HG02973 (cell line): ENCODE results near the gene CBL.
"Not testable (repeated sequence)": the region's sequence is repeated elsewhere in the genome, so short reads cannot be mapped to it uniquely, and the experiment has no call there.

Source experiments
- ATAC-seq: cut with Tn5 transposase; IDR thresholded peaks from one replicate; pipeline ENCODE4 v1.9.1; 2021; ENCODE audit warnings: moderate library complexity; ENCODE audit not compliant: unreplicated experiment

The CBL gene

DNA sequence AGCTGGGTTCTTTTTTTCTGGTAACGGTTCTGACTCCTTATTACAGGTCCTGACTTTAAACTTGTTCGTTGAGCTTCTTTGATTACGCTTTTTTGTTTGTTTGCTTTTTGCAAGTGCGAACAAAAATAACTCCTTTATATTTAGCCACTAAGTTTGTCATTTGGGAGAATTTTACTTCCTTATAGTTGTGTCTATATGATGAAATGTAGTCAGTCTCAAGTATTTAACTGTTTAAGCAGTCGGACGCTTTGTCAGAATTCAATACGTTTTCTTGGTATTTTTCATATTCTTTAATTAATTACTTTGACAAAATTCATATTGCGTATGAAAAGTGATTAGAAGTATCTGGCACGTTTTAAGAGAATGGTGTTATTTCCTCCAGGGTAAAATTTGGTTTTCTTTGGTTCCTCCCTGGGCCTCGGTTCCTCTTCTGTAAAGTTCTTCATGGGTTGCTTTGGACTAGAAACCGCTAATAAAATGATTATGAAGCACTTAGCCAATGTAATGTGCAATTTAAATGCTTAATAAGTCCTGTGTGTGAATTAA, 1.3 kb downstream of the CBL start:
- no peak for ATAC-seq

DNA sequence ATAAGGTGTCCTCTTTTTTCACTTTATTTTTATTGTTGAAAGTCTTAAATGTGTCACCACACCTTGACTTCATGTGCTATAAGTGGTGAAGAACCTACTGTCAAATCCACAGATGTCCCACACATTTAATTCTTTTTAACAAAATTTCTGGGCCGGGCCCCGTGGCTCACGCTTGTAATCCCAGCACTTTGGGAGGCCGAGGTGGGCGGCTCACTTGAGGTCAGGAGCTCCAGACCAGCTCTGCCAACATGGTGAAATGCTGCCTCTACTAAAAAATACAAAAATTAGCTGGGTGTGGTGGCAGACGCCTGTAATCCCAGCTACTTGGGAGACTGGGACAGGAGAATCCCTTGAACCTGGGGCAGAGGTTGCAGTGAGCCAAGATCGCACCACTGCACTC, 3.0 kb downstream of the CBL start:
- no peak for ATAC-seq

DNA sequence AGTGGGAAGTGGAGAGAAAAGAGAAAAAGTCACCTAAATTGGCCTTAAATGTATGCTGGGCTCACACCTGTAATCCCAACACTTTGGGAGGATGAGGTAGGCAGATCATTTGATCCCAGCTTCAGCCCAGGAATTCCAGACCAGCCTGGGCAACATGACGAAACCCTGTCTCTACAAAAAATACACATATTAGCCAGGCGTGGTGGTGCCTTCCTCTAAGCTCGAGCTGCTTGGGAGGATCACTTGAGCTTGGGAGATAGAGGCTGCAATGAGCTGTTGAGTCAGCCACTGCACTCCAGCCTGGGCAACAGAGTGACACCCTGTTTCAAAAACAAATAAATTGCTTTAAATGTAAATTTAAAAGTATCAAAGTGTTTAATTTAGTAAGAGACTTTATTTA, 3.9 kb downstream of the CBL start:
- ATAC-seq = no peak

DNA sequence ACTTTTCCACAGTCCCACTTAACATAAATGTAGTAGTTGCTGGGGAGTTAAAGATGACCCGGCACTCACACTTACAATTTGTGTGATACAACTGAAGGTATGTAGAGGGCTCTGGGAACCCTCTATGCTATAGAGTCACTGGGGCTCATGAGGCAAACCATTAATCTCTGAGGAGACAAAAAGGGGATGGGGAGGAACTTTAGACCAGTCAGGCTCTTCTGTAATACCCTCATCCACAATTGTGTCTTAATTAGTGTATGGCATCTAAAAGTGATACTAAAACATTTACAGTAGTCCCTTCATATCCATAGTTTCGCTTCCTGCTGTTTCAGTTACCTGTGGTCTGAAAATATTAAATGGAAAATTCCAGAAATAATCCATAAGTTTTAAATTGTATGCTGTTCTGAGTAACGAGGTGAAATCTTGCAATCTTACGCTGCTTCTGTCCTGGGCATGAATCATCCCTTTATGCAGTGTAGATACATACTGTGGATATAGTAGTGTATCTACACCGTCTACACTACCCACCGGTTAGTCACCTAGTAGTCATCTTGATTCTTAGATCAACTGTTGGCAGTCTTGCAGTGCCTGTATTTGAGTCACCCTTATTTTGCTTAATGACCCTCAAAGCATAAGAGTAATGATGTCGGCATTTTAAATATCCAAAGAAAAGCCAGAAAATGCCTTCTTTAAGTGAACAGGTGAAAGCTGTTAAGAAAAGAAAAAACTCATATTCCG, 12.2 kb downstream of the CBL start:
- ATAC-seq = no peak

DNA sequence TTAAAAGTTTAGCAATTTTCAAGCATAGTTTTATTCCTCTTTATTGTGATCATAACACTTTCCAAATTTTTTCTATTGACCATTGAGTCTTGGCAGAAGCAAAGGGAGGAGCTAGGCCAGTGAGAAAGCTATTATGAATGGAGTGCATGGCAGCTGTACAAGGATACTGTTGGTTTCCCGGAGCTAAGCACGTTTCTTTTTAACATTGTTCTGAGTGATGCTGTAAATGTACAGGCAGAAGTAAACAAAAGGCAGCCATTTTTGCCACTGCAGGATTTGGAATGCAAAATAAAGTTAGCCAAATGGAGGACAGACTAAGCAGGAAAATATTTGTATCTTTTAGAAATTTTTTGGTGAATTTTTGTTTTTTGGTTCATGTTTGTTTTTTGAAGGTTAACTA, 16.2 kb downstream of the CBL start:
- no peak for ATAC-seq

DNA sequence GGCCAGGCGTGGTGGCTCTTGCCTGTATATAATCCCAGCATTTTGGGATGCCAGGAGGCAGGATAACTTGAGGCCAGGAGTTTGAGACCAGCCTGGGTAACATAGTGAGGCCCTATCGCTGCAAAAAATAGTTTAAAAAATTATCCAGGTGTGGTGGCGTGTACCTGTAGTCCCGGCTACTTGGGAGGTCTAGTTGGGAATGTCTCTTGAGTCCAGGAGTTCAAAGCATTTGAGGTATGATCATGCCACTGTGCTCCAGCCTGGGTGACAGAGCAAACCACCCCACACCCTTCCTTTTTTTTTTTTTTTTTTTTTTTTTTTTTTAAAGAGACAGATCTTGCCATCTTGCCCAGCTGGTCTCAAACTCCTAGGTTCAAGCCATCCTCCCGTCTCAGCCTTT, 16.8 kb downstream of the CBL start:
- no peak for ATAC-seq

DNA sequence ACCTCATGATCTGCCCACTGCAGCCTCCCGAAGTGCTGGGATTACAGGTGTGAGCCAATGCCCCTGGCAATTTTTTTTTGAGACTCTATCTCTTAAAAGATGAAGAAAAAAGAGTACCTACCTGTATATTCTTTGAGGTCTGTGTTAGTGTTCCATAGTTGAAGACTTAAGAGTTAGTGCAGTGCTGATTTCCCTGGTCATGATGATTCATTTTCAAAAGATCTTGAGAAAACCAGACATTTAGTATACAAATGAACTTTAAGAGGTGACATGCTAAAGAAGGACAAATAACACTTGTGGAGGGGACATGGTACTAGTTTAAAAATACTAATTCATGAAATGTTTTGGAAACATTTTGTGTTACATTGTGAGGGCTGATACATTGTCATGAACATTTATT, 17.7 kb downstream of the CBL start:
- ATAC-seq = no peak

DNA sequence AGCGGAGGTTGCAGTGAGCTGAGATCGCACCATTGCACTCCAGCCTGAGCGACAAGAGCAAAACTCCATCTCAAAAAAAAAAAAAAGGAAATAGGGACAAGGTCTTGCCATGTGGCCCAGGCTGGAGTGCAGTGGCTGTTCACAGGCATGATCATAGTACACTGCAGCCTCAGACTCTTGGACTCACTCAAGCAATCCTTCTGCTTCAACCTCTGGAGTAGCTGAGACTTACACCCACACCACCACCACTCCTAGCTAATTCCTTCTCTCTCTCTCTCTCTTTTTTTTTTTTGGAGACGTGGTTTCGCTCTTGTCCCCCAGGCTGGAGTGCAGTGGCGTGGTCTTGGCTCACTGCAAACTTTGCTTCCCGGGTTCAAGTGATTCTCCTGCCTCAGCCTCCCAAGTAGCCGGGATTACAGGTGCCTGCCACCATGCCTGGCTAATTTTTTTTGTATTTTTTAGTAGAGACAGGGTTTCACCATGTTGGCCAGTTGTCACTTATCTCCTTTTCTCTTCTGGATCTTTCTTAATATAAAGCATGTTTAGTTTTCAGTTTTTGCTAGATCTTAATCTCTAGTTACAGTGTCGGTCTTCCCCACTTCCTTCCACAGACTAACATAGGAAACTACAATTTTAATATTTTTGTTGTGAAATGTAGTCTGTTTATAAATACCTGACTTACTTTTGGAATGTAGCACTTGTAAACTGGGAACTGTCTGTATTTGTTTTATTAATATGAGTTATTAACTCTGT, 22.6 kb downstream of the CBL start:
- ATAC-seq = not testable (repeated sequence)

DNA sequence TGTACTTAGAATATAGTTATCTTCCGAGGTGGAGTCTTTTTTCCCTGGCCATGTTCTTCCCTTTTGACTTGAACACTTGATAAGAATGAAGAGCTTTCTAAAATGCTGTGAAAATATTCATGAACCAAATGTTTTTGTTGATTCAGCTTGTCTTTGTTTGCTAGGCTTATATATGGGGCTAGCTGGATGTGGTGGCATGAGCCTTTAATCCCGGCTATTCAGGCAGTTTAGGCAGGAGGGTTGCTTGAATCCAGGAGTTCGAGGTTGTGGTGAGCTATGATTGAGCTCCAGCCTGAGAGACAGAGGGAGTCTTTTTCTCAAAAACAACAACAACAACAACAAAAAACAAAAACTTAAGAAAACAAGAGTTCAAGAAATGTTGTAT, 23.1 kb downstream of the CBL start:
- ATAC-seq = no peak

DNA sequence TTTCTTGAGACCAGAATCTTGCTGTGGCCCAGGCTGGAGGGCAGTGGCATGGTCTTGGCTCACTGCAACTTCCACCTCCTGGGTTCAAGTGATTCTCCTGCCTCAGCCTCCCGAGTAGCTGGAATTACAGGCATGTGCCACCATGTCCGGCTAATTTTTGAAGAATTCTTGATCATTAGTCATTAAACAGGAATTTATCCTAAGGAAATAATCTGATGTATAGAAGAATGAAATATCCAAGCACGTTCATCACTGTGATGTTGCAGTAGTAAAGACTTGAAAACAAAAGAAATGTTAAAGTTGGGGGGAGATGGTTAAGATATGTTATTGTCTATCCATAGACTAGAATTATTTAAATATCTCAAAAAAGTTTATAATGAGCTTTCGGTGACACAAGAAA, 23.6 kb downstream of the CBL start:
- no peak for ATAC-seq

DNA sequence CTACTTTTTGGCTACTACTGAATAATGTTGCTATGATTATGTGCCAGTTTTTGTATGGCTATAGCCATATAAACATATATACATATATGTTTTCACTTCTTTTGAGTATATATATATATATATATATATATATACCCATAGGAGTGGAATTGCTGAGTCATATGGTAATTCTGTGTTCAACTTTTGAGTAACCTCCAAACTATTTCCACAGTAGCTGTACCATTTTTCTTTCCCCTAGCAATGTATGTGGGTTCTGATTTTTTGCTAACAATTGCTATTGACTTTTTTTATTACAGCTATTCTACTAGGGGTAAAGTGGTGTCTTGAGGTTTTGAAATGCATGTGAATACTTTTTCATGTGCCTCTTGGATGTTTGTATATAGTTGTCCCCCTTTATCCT, 30.4 kb downstream of the CBL start:
- no peak for ATAC-seq

DNA sequence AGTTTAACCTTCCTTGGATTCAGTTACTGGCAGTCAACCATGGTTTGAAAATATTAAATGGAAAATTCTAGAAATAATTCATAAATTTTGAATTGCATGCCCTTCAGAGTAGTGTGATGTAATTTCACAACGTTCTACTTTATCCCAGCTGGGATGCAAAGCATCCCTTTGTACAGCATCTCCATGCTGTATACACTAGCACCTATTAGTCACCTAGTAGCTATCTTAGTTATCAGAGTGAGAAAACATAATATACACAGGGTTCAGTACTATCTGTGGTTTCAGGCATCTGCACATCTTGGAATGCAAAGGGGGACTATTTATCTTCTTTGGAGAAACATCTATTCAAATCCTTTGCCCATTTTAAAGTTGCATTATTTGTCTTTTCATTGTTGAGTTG, 30.8 kb downstream of the CBL start:
- no peak for ATAC-seq

DNA sequence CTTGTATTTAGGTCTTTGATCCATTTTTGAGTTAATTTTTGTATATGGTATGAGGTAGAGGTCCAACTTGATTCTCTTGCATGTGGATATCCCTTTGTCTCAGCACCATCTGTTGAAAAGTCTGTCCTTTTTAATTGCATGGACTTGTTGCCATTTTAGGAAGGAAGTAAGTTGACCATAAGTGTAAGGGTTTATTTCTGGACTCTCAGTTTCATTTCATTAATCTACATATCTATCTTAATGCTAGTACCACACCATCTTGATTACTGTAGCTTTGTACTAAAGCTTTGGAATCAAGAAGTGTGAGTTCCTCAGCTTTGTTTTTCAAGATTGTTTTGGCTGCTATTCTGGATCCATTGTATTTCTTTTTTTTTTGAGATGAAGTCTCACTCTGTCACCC, 31.4 kb downstream of the CBL start:
- ATAC-seq = no peak

DNA sequence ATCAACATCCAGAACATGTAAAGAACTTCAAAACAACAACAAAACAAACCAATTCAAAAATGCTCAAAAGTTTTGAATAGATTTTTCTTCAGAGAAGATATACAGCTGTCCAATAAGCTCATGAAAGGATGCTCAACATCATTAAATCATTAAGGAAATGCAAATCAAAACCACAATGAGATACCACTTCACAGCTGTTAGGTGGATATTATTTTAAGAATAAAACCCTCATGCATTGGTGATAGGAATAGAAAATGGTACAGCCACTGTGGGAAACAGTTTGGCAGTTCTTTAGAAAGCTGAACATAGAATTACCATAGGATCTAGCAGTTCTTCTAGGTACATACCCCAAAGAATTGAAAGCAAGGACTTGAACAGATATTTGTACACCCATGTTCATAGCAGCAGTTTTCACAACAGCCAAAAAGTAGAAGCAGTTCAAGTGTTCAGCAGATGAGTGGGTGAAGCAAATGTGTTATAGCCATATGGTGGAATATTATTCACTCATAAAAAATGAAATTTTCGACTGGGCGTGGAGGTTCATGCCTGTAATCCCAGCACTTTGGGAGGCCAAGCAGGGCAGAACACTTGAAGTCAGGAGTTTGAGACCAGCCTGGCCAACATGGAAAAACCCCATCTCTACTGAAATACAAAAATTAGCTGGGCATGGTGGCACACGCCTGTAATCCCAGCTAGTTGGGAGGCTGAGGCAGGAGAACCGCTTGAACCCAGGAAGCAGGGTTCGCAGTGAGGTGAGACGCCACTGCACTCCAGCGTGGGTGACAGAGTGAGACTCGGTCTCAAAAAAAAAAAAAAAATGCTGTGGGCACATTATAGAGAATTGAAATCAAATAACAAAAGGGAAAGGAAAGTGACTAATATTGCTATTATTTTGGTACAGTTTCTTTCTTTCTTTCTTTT, 42.9 kb downstream of the CBL start:
- ATAC-seq = no peak

DNA sequence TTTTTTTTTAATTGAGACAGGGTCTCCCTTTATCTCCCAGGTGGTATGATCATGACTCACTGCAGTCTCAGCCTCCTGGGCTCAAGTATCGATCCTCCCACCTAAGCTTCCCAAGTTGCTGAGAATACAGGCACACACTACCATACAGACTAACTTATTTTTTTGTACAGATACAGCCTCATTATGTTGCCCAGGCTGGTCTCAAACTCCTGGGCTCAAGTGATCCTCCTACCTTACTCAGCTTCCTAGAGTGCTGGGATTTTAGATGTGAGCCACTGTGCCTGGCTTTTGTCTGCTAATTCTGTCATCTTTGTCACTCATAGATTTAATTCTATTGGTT, 43.5 kb downstream of the CBL start:
- no peak for ATAC-seq

DNA sequence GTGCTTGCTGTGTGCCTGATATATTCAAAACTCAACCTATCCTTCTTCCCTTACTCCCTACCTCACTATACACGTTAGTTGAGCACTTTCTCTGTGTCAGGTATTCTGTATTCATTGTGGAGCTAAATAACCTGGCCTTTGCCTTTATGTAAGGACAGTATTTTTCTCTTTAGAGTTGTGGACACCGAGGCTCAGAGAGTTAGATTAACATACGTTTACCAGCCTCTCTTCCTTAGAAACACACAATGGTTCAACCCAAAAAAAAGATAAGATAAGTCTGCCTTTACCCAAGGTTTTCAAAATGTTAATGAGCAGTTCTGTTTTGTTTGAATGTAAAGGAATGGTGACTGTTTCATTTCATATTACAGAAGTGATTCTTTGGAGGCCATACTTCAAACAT, 45.0 kb downstream of the CBL start:
- ATAC-seq = no peak

DNA sequence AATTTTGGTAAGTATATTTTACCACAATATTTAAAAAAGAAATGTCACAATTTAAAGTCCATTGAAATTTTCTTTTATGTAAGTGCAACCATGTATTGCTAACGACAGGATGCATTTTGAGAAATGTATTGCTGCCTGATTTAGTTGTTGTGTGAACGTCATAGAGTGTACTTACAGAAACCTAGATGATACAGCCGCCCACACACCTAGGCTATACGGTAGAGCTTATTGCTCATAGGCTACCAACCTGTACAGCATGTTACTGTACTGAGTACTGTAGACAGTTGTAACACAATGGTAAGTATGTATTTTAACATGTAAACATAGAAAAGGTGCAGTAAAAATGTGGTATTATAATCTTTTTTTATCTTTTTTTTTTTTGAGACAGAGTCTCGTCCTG, 48.1 kb downstream of the CBL start:
- no peak for ATAC-seq

DNA sequence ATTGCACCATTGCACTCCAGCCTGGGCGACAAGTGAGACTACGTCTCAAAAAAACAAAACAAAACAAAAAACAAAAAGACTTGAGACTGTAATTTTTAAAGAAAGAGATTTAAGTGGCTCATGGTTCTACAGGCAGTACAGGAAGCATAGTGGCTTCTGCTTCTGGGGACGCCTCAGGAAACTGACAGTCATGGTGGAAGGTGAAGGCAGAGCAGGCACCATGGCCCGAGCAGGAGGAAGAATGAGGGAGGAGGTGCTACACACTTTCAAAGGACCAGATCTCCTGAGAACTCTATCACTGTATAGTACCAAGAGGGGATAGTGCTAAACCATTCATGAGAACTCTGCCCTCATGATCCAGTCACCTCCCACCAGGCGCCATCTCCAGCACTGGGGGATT, 52.0 kb downstream of the CBL start:
- no peak for ATAC-seq

DNA sequence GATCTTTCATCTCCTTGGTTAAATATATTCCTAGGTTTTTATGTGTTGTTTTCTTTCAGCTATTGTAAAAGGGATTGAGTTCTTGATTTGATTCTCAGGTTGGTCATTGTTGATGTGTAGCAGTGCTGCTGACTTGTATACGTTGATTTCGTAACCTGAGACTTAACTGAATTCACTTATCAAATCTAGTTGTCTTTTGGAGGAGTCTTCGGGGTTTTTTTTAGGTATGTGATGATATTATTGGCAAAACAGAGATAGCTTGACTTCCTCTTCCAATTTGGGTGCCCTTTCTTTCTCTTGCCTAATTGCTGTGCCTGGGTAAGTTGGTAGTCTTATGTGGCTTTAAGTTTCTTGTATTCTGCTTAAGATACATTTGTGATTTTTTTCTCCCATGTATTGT, 52.8 kb downstream of the CBL start:
- no peak for ATAC-seq

DNA sequence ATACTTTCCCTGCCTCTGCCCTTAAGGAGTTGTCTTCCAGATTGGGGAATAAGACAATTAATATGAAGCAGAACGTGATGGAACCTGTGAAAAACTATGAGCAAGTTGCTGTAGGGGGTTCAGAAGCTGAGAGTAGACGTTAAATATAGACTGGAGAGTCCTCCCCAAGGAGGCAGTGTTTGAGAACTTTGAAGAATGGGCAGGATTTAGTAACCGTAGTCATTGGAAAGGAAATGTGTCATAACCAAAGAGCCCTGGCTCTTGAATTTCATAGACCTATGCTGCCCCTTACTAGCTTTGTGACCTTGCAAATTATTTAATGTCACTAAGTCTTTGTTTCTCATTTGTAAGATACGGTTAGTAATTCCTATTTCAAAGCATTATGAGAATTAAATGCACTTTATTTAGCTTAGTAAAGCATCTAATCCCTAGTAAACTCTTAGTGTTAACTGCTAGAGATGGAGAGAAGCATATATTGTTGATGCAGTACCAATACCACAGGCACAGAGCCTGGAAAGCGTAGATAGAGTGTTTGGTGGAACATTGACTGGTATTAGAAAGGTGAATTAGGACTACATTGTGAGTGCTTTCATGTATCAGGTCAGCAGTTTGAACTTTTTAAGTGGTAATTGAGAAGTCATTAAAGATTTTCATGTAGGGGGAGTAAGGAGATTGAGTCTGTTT, 56.7 kb downstream of the CBL start:
- ATAC-seq = no peak

DNA sequence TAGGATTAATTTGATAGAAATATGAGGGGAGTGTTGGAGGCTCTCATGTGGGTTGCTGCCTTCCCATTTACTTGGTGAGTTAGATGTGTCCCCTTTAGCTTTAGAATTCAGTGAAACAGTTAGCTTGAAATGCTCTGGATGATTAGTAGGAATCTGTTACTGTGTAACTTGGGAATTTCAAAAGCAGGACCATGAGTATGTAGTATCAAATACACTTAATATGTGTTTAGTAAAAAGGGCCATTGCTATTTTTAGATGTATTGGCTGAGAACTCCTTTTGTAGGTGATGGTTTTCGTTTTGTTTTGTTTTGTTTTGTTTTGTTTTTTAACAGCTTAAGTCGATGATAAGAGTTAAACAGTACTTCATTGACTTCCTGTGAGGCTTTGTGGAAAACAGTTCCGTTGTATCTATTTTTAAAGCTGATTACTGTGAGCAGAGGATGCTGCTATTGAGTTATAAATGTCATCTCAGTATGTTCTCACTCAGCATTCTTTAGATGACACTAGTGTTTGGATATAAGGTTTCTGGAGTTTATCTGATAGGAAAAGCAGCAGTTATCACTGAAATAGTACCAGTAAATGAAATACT, 57.3 kb downstream of the CBL start:
- no peak for ATAC-seq
